CD4-positive, alpha-beta T cell treated with Interleukin-4 for 1 hour (primary cell): ENCODE data around the gene SMIM34.
"Not testable (repeated sequence)": the region's sequence is repeated elsewhere in the genome, so short reads cannot be mapped to it uniquely, and the experiment has no call there.

ENCODE experiments used
- DNase-seq, 2 donors: peaks; one replicate each; pipeline ENCODE4 v3.0.0-alpha.2; 2020 to 2022

SMIM34 gene

GRCh38 chr21:34423805-34424204, at the start of gene SMIM34:
SMIM34 (minus strand) TSS chr21:34423951; CDS start chr21:34423839, 112 bp downstream.
- DNase-seq, result not testable (repeated sequence)

- not testable (repeated sequence) for DNase-seq
Observed at GRCh38 chr21:34467333-34467732, 43.6 kb upstream of the SMIM34 start.

GRCh38 chr21:34459426-34459825, 35.7 kb upstream of the SMIM34 start:
- not testable (repeated sequence) for DNase-seq

GRCh38 chr21:34458266-34458665, 34.5 kb upstream of the SMIM34 start:
- not testable (repeated sequence) for DNase-seq

GRCh38 chr21:34456180-34456579, 32.4 kb upstream of the SMIM34 start:
- not testable (repeated sequence) for DNase-seq

GRCh38 chr21:34455628-34456027, 31.9 kb upstream of the SMIM34 start:
- DNase-seq, result not testable (repeated sequence)

- not testable (repeated sequence) for DNase-seq
Observed at GRCh38 chr21:34447018-34447417, 23.3 kb upstream of the SMIM34 start.

- not testable (repeated sequence) for DNase-seq
Observed at GRCh38 chr21:34443486-34443885, 19.7 kb upstream of the SMIM34 start.

GRCh38 chr21:34429710-34430109, 6.0 kb upstream of the SMIM34 start:
- DNase-seq, result not testable (repeated sequence)

- not testable (repeated sequence) for DNase-seq
Observed at GRCh38 chr21:34428441-34428840, 4.7 kb upstream of the SMIM34 start.

GRCh38 chr21:34427339-34427738, 3.6 kb upstream of the SMIM34 start:
- not testable (repeated sequence) for DNase-seq

- not testable (repeated sequence) for DNase-seq
Observed at GRCh38 chr21:34417448-34418077, 6.2 kb downstream of the SMIM34 start.

GRCh38 chr21:34407294-34407693, 16.5 kb downstream of the SMIM34 start:
- not testable (repeated sequence) for DNase-seq

GRCh38 chr21:34406676-34407075, 17.1 kb downstream of the SMIM34 start:
- not testable (repeated sequence) for DNase-seq

GRCh38 chr21:34406102-34406501, 17.6 kb downstream of the SMIM34 start:
- DNase-seq, result not testable (repeated sequence)

GRCh38 chr21:34405686-34406085, 18.1 kb downstream of the SMIM34 start:
- DNase-seq, result not testable (repeated sequence)

- DNase-seq, result not testable (repeated sequence)
Observed at GRCh38 chr21:34404742-34405141, 19.0 kb downstream of the SMIM34 start.

GRCh38 chr21:34400522-34400921, 23.2 kb downstream of the SMIM34 start:
- not testable (repeated sequence) for DNase-seq

GRCh38 chr21:34383724-34384415, 39.9 kb downstream of the SMIM34 start:
- DNase-seq, result not testable (repeated sequence)

GRCh38 chr21:34383138-34383537, 40.6 kb downstream of the SMIM34 start:
- DNase-seq, result not testable (repeated sequence)

GRCh38 chr21:34375619-34375972, 48.2 kb downstream of the SMIM34 start:
- not testable (repeated sequence) for DNase-seq

GRCh38 chr21:34374940-34375618, 48.7 kb downstream of the SMIM34 start, which contains the start of gene SMIM11:
SMIM11 (plus strand) TSS chr21:34375507; CDS start chr21:34379505, 3,998 bp downstream.
- not testable (repeated sequence) for DNase-seq

- not testable (repeated sequence) for DNase-seq
Observed at GRCh38 chr21:34374462-34374861, 49.3 kb downstream of the SMIM34 start.
